GM23338 (cell line): Measurements from ENCODE around the gene SLC5A5. TPM values are rescaled to one million over a fixed set of nuclear protein-coding genes. Genes with fewer than 3 reads are reported as not detected.

Experiments
- CREB1 ChIP-seq: fragments of 250-450 bp; sonication (Bioruptor Pico); IDR thresholded peaks from 2 replicates; pipeline ENCODE4 v1.5.0; 2020; ENCODE audit warnings: low read depth, mild to moderate bottlenecking, moderate library complexity
- EZH2 ChIP-seq: fragments of 200-600 bp; sonication (generic); IDR thresholded peaks from one replicate; pipeline ENCODE4 v1.8.0; 2017; ENCODE audit warnings: antibody characterized with exemption, mild to moderate bottlenecking, low read depth; ENCODE audit not compliant: unreplicated experiment
- NANOG ChIP-seq: IDR thresholded peaks from 2 replicates; pipeline ENCODE4 v1.6.1; 2016; ENCODE audit warnings: antibody characterized with exemption, borderline replicate concordance
- STAT1 ChIP-seq: IDR thresholded peaks from one replicate; pipeline ENCODE4 v1.6.1; 2016; ENCODE audit warnings: antibody characterized with exemption; ENCODE audit not compliant: unreplicated experiment
- ZNF114 ChIP-seq: fragments of 250-450 bp; sonication (Bioruptor Pico); IDR thresholded peaks from 2 replicates; pipeline ENCODE4 v1.5.0; 2020; ENCODE audit warnings: mild to moderate bottlenecking, moderate library complexity
- polyA plus RNA-seq: library from polyadenylated mRNA; unstranded; fragments of >200 nt; fragmentation: Nextera tagmentation; extraction: Ambion mirVana; gene quantifications from 2 replicates; pipeline ENCODE4 v1.2.1, GENCODE V29; 2016
- total RNA-seq: library from RNA; depleted of rRNA; stranded (reverse); fragments of >200 nt; shearing (Covaris generic); gene quantifications from 2 replicates; pipeline ENCODE4 v1.2.3, GENCODE V29; 2014
- TF ChIP-seq, protein P1 (sequence below): fragments of 250-450 bp; sonication (Bioruptor Pico); IDR thresholded peaks from 2 replicates; pipeline ENCODE4 v1.5.0; 2020; ENCODE audit warnings: mild to moderate bottlenecking, moderate library complexity
- TF ChIP-seq, protein P2 (sequence below): IDR thresholded peaks from one replicate; pipeline ENCODE4 v1.6.1; 2018; ENCODE audit warnings: antibody characterized with exemption; ENCODE audit not compliant: unreplicated experiment

Gene SLC5A5
- total and polyA plus RNA-seq, 2 experiments from 2014 or later, result 1.0 to 2.1 TPM

DNA sequence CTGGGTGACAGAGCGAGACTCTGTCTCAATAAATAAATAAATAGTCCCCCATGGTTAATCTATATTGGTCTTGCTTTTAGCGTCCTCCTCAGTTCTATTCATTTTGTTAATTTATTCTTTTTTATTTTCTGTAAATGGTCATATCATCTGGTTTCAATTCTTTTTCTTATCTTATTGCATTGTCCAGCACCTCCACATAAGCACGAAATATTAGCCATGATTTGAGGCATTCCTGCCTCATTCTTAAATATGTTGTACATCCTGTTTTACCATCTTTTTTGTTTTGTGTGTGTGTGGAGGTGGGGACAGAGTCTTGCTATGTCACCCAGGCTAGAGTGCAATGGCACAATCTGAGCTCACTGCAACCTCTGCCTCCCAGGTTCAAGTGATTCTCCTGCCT is 36.5 kb downstream of the SLC5A5 start (continued):
- TF ChIP-seq, protein P1, sequence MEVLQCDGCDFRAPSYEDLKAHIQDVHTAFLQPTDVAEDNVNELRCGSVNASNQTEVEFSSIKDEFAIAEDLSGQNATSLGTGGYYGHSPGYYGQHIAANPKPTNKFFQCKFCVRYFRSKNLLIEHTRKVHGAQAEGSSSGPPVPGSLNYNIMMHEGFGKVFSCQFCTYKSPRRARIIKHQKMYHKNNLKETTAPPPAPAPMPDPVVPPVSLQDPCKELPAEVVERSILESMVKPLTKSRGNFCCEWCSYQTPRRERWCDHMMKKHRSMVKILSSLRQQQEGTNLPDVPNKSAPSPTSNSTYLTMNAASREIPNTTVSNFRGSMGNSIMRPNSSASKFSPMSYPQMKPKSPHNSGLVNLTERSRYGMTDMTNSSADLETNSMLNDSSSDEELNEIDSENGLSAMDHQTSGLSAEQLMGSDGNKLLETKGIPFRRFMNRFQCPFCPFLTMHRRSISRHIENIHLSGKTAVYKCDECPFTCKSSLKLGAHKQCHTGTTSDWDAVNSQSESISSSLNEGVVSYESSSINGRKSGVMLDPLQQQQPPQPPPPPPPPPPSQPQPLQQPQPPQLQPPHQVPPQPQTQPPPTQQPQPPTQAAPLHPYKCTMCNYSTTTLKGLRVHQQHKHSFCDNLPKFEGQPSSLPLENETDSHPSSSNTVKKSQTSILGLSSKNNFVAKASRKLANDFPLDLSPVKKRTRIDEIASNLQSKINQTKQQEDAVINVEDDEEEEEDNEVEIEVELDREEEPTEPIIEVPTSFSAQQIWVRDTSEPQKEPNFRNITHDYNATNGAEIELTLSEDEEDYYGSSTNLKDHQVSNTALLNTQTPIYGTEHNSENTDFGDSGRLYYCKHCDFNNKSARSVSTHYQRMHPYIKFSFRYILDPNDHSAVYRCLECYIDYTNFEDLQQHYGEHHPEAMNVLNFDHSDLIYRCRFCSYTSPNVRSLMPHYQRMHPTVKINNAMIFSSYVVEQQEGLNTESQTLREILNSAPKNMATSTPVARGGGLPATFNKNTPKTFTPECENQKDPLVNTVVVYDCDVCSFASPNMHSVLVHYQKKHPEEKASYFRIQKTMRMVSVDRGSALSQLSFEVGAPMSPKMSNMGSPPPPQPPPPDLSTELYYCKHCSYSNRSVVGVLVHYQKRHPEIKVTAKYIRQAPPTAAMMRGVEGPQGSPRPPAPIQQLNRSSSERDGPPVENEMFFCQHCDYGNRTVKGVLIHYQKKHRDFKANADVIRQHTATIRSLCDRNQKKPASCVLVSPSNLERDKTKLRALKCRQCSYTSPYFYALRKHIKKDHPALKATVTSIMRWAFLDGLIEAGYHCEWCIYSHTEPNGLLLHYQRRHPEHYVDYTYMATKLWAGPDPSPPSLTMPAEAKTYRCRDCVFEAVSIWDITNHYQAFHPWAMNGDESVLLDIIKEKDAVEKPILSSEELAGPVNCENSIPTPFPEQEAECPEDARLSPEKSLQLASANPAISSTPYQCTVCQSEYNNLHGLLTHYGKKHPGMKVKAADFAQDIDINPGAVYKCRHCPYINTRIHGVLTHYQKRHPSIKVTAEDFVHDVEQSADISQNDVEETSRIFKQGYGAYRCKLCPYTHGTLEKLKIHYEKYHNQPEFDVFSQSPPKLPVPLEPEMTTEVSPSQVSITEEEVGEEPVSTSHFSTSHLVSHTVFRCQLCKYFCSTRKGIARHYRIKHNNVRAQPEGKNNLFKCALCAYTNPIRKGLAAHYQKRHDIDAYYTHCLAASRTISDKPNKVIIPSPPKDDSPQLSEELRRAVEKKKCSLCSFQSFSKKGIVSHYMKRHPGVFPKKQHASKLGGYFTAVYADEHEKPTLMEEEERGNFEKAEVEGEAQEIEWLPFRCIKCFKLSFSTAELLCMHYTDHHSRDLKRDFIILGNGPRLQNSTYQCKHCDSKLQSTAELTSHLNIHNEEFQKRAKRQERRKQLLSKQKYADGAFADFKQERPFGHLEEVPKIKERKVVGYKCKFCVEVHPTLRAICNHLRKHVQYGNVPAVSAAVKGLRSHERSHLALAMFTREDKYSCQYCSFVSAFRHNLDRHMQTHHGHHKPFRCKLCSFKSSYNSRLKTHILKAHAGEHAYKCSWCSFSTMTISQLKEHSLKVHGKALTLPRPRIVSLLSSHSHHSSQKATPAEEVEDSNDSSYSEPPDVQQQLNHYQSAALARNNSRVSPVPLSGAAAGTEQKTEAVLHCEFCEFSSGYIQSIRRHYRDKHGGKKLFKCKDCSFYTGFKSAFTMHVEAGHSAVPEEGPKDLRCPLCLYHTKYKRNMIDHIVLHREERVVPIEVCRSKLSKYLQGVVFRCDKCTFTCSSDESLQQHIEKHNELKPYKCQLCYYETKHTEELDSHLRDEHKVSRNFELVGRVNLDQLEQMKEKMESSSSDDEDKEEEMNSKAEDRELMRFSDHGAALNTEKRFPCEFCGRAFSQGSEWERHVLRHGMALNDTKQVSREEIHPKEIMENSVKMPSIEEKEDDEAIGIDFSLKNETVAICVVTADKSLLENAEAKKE (CRISPR knock-in tag), result no peak
- TF ChIP-seq ZNF114 (CRISPR knock-in tag) (no peak), STAT1 (no peak), CREB1 (no peak), NANOG (no peak), EZH2 (no peak)
- TF ChIP-seq, protein P2, sequence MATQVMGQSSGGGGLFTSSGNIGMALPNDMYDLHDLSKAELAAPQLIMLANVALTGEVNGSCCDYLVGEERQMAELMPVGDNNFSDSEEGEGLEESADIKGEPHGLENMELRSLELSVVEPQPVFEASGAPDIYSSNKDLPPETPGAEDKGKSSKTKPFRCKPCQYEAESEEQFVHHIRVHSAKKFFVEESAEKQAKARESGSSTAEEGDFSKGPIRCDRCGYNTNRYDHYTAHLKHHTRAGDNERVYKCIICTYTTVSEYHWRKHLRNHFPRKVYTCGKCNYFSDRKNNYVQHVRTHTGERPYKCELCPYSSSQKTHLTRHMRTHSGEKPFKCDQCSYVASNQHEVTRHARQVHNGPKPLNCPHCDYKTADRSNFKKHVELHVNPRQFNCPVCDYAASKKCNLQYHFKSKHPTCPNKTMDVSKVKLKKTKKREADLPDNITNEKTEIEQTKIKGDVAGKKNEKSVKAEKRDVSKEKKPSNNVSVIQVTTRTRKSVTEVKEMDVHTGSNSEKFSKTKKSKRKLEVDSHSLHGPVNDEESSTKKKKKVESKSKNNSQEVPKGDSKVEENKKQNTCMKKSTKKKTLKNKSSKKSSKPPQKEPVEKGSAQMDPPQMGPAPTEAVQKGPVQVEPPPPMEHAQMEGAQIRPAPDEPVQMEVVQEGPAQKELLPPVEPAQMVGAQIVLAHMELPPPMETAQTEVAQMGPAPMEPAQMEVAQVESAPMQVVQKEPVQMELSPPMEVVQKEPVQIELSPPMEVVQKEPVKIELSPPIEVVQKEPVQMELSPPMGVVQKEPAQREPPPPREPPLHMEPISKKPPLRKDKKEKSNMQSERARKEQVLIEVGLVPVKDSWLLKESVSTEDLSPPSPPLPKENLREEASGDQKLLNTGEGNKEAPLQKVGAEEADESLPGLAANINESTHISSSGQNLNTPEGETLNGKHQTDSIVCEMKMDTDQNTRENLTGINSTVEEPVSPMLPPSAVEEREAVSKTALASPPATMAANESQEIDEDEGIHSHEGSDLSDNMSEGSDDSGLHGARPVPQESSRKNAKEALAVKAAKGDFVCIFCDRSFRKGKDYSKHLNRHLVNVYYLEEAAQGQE, result no peak
